Choroid plexus epithelial cell (primary cell): ENCODE results near the gene ANO4.

Experiments used
- DNase-seq: peaks from one replicate; pipeline ENCODE4 v3.0.0-alpha.2; 2010; ENCODE audit warnings: low read depth
- H3K4me3 ChIP-seq: 2 replicates; pipeline ENCODE4 v1.5.1; 2011; ENCODE audit warnings: low read depth, mild to moderate bottlenecking, control low read depth, low read length, moderate library complexity
- TF ChIP-seq, protein P1 (sequence below): conservative IDR thresholded peaks from 2 replicates; pipeline ENCODE4 v1.5.1; 2011; ENCODE audit warnings: low read depth, mild to moderate bottlenecking, control low read depth, inconsistent platforms, low read length, moderate library complexity

ANO4 gene

GRCh38 chr12:100845095-100845494 is 50.5 kb downstream of the ANO4 start:
- TF ChIP-seq, protein P1, sequence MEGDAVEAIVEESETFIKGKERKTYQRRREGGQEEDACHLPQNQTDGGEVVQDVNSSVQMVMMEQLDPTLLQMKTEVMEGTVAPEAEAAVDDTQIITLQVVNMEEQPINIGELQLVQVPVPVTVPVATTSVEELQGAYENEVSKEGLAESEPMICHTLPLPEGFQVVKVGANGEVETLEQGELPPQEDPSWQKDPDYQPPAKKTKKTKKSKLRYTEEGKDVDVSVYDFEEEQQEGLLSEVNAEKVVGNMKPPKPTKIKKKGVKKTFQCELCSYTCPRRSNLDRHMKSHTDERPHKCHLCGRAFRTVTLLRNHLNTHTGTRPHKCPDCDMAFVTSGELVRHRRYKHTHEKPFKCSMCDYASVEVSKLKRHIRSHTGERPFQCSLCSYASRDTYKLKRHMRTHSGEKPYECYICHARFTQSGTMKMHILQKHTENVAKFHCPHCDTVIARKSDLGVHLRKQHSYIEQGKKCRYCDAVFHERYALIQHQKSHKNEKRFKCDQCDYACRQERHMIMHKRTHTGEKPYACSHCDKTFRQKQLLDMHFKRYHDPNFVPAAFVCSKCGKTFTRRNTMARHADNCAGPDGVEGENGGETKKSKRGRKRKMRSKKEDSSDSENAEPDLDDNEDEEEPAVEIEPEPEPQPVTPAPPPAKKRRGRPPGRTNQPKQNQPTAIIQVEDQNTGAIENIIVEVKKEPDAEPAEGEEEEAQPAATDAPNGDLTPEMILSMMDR: no peak
- peak; percentile 2 for DNase-seq
- no peak overlapping the region for H3K4me3 ChIP-seq

DNA sequence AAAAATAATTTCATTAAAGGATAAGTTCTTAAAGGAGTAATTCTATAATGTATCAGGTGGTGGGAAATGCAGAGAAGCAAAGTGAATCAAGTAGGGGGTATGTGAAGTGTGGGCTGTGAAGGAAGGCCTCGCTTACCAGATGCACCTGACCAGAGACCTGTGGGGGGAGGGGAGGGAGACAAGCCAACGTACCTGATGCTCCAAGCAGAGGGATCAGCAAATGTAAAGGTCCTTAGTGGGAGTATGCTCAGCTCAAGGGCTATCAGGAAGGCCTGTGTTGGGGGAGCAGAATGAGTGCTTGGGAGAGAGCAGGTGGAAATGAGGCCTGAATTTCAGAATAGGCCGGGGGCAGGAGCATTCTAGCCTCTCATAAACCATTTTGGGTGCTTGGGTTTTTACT is 57.1 kb downstream of the ANO4 start:
- no peak for DNase-seq
- TF ChIP-seq, protein P1: no peak
- H3K4me3 ChIP-seq: no peak overlapping the region

- no peak overlapping the region for H3K4me3 ChIP-seq
- TF ChIP-seq, protein P1: no peak
- no peak for DNase-seq
These were observed 62.8 kb downstream of the ANO4 start for GRCh38 chr12:100857418-100857817.

GRCh38 chr12:100857971-100858370 is 63.4 kb downstream of the ANO4 start:
- H3K4me3 ChIP-seq: no peak overlapping the region
- peak; percentile 5 for DNase-seq
- TF ChIP-seq, protein P1: no peak

- TF ChIP-seq, protein P1: no peak
- H3K4me3 ChIP-seq: no peak overlapping the region
- DNase-seq: no peak
These were observed 64.1 kb downstream of the ANO4 start for GRCh38 chr12:100858656-100859055.

DNA sequence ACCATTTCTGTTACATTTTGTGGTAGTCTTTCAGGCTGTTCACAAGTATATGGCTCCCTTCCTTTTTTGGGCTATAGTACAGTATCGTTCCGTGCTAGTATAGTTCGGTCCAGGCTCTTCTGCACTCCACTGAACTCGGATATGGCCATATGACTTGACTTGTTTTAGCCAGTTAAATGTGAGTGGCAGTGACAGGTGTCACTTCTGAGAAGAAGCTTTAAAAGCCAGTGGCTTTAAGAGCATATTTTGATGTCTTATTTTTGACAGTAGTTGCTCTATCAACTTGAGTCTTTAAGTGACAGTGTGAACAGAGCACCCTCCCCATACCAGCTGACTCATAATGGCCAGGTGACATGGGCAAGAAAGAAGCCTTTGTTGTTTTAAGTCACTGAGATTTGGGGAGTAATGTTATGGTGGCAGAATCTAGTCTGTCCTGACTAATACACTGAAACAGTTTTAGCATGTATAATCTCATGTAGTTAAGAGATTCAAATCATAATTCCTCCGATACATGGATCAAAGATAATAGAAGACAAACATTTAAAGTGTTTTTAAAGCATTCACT is 64.6 kb downstream of the ANO4 start:
- TF ChIP-seq, protein P1: no peak
- no peak overlapping the region for H3K4me3 ChIP-seq
- no peak for DNase-seq

DNA sequence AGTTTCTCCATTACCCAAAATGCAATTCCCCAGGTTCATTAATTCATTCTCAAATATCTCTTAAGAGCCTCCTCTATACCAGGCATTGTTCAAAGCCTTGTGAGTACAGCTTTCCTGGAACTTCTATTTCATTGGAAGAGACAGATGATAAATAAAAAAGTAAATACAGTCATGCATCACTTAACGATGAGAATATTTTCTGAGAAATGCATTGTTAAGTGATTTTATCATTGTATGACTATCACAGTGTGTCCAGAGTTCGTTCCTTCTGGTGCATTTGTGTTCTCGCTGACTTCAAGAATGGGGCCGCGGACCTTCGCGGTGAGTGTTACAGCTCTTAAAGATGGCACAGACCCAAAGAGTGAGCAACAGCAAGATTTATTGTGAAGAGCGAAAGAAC is 66.0 kb downstream of the ANO4 start:
- TF ChIP-seq, protein P1: no peak
- no peak overlapping the region for H3K4me3 ChIP-seq
- DNase-seq: no peak
